H9 (cell line): ENCODE measurements around the gene EVI5. TPM values are rescaled to one million over a fixed set of nuclear protein-coding genes. Genes with fewer than 3 reads are reported as not detected.

Experiments used
- DNase-seq: peaks from one replicate; pipeline ENCODE4 v3.0.0-alpha.2; 2017
- H2AFZ ChIP-seq: one replicate; pipeline ENCODE4 v1.6.1; 2013; ENCODE audit warnings: mild to moderate bottlenecking, low read length, control low read depth, moderate library complexity
- H2AK5ac ChIP-seq: 2 replicates; pipeline ENCODE4 v1.6.1; 2013; ENCODE audit warnings: low read length, control low read depth, mixed read lengths; ENCODE audit not compliant: insufficient read length
- H2BK120ac ChIP-seq: one replicate; pipeline ENCODE4 v1.6.1; 2013; ENCODE audit warnings: low read depth, mild to moderate bottlenecking, low read length, control low read depth, inconsistent platforms; ENCODE audit not compliant: poor library complexity, severe bottlenecking
- H2BK12ac ChIP-seq: 2 replicates; pipeline ENCODE4 v1.6.1; 2013; ENCODE audit warnings: low read length, control low read depth, mixed read lengths, low read depth; ENCODE audit not compliant: insufficient read length
- H2BK15ac ChIP-seq: 2 replicates; pipeline ENCODE4 v1.6.1; 2013; ENCODE audit warnings: low read depth, low read length, control low read depth
- H2BK20ac ChIP-seq: one replicate; pipeline ENCODE4 v1.6.1; 2013; ENCODE audit warnings: low read depth, mild to moderate bottlenecking, low read length, control low read depth, inconsistent platforms; ENCODE audit not compliant: poor library complexity, severe bottlenecking
- H2BK5ac ChIP-seq: 2 replicates; pipeline ENCODE4 v1.6.1; 2013; ENCODE audit warnings: low read length, control low read depth, mixed read lengths; ENCODE audit not compliant: insufficient read length
- H3K14ac ChIP-seq: 2 replicates; pipeline ENCODE4 v1.6.1; 2013; ENCODE audit warnings: low read length, control low read depth; ENCODE audit not compliant: insufficient read depth
- H3K18ac ChIP-seq: 2 replicates; pipeline ENCODE4 v1.6.1; 2013; ENCODE audit warnings: low read depth, mild to moderate bottlenecking, mixed read lengths, low read length, control low read depth; ENCODE audit not compliant: insufficient read length
- H3K23ac ChIP-seq: 2 replicates; pipeline ENCODE4 v1.6.1; 2013; ENCODE audit warnings: low read length, control low read depth, mixed read lengths, low read depth; ENCODE audit not compliant: insufficient read length
- H3K23me2 ChIP-seq: 2 replicates; pipeline ENCODE4 v1.6.1; 2013; ENCODE audit warnings: low read depth, mild to moderate bottlenecking, mixed read lengths, low read length, control low read depth; ENCODE audit not compliant: insufficient read length, poor library complexity, severe bottlenecking
- H3K27ac ChIP-seq: 2 replicates; pipeline ENCODE4 v1.5.1; 2013; ENCODE audit warnings: low read length, control low read depth, mixed read lengths, low read depth; ENCODE audit not compliant: insufficient read length
- H3K27me3 ChIP-seq: 2 replicates; pipeline ENCODE4 v1.6.1; 2013; ENCODE audit warnings: low read length, control low read depth, inconsistent platforms; ENCODE audit not compliant: insufficient read depth
- H3K4ac ChIP-seq: 2 replicates; pipeline ENCODE4 v1.6.1; 2013; ENCODE audit warnings: low read depth, mild to moderate bottlenecking, control low read depth, inconsistent platforms, low read length, moderate library complexity
- H3K4me1 ChIP-seq: 2 replicates; pipeline ENCODE4 v1.6.1; 2013; ENCODE audit warnings: low read length, control low read depth, inconsistent platforms; ENCODE audit not compliant: insufficient read depth
- H3K4me2 ChIP-seq: 2 replicates; pipeline ENCODE4 v1.6.1; 2013; ENCODE audit warnings: low read length, control low read depth, mixed read lengths; ENCODE audit not compliant: insufficient read length, insufficient read depth
- H3K56ac ChIP-seq: 2 replicates; pipeline ENCODE4 v1.6.1; 2013; ENCODE audit warnings: low read depth, mild to moderate bottlenecking, mixed read lengths, low read length, control low read depth; ENCODE audit not compliant: insufficient read length
- H3K79me1 ChIP-seq: 2 replicates; pipeline ENCODE4 v1.6.1; 2013; ENCODE audit warnings: low read depth, mild to moderate bottlenecking, moderate library complexity, low read length, control low read depth, inconsistent platforms; ENCODE audit not compliant: insufficient read depth, poor library complexity, severe bottlenecking
- H3K79me2 ChIP-seq: 2 replicates; pipeline ENCODE4 v1.6.1; 2013; ENCODE audit warnings: low read length, control low read depth, inconsistent platforms; ENCODE audit not compliant: insufficient read depth
- H3K9ac ChIP-seq: 2 replicates; pipeline ENCODE4 v1.6.1; 2013; ENCODE audit warnings: low read length, control low read depth, mixed read lengths; ENCODE audit not compliant: insufficient read length; ENCODE audit errors: extremely low read depth
- H3K9me3 ChIP-seq: one replicate; pipeline ENCODE4 v1.6.1; 2013; ENCODE audit warnings: low read depth, low read length, inconsistent platforms; ENCODE audit not compliant: control insufficient read depth
- H3T11ph ChIP-seq: one replicate; pipeline ENCODE4 v1.6.1; 2013; ENCODE audit warnings: mild to moderate bottlenecking, low read length, control low read depth, inconsistent platforms
- H4K20me1 ChIP-seq: one replicate; pipeline ENCODE4 v1.6.1; 2013; ENCODE audit not compliant: control insufficient read depth, insufficient read length, insufficient read depth
- H4K5ac ChIP-seq: 2 replicates; pipeline ENCODE4 v1.6.1; 2013; ENCODE audit warnings: low read depth, mild to moderate bottlenecking, mixed read lengths, low read length, control low read depth; ENCODE audit not compliant: insufficient read length
- H4K8ac ChIP-seq: replicated peaks from 2 replicates; pipeline ENCODE4 v1.6.1; 2013; ENCODE audit warnings: low read length, control low read depth, mixed read lengths, low read depth; ENCODE audit not compliant: insufficient read length
- H4K91ac ChIP-seq: 2 replicates; pipeline ENCODE4 v1.6.1; 2013; ENCODE audit warnings: low read depth, mild to moderate bottlenecking, moderate library complexity, mixed read lengths, low read length, control low read depth; ENCODE audit not compliant: insufficient read length
- H3K27ac Mint-ChIP-seq, 3 experiments: 2 replicates in 2 of 3; 3 replicates in 1 of 3; pipeline ENCODE4 v1.8.0; 2020 to 2021; ENCODE audit warnings: mixed read lengths in 3 of 3, mild to moderate bottlenecking in 1 of 3, moderate library complexity in 1 of 3
- H3K27me3 Mint-ChIP-seq: 2 replicates; pipeline ENCODE4 v1.8.0; 2021; ENCODE audit warnings: low read depth, mild to moderate bottlenecking, moderate library complexity, mixed read lengths
- H3K36me3 Mint-ChIP-seq, 3 experiments: 2 replicates in 2 of 3; 3 replicates in 1 of 3; pipeline ENCODE4 v1.8.0; 2020 to 2021; ENCODE audit warnings: low read depth in 3 of 3, mixed read lengths in 3 of 3; ENCODE audit not compliant: insufficient read depth in 1 of 3
- H3K4me1 Mint-ChIP-seq, 2 experiments: 2 replicates each; pipeline ENCODE4 v1.8.0; 2020; ENCODE audit warnings: mixed read lengths in 2 of 2
- H3K4me3 Mint-ChIP-seq, 2 experiments: 2 replicates in 1 of 2; 3 replicates in 1 of 2; pipeline ENCODE4 v1.8.0; 2020 to 2021; ENCODE audit warnings: mild to moderate bottlenecking in 2 of 2, mixed read lengths in 2 of 2, moderate library complexity in 1 of 2
- H3K9me3 Mint-ChIP-seq, 2 experiments: 2 replicates in 1 of 2; 3 replicates in 1 of 2; pipeline ENCODE4 v1.8.0; 2020; ENCODE audit warnings: mild to moderate bottlenecking in 2 of 2, mixed read lengths in 2 of 2, moderate library complexity in 1 of 2
- WGBS: extraction: QIAGEN DNeasy Blood & Tissue Kit; methylation state at CpG from one replicate; pipeline ENCODE4 v1.1.7; 2013; ENCODE audit warnings: missing lambda C conversion rate, low lambda C conversion rate, mixed read lengths; ENCODE audit not compliant: insufficient read length; ENCODE audit errors: extremely low coverage; 5-methylcytosine and 5-hydroxymethylcytosine counted together
- total RNA-seq: library from RNA; stranded (reverse); gene quantifications from 2 replicates; pipeline ENCODE4 v1.2.1, GENCODE V29; 2021
- TF ChIP-seq, protein P1 (sequence below): fragments of 200-600 bp; sonication (generic); conservative IDR thresholded peaks from 3 replicates; pipeline ENCODE4 v1.8.0; 2021; ENCODE audit warnings: antibody characterized with exemption, mild to moderate bottlenecking

Gene EVI5
- total RNA-seq, 1 experiment from 2014 or later, result 9.7 TPM

DNA sequence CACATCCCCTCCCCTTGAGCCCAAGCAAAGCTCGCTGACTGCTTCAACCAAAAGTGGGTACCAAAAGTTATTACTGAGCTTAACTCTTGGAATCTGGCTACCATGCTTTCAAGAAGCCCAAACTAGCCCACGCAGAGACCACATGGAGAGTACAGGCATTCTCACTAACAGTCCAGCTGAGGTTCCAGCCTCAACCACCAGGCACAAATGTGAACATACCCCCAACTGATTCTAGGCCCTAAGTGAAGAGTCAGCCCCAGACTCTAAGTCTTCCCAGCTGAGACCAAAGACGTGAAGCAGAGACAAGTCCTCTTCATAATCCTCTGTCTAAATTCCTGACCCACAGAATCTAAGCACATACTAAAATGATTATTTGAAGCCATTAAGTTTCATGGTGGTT is 36.8 kb downstream of the EVI5 start:
- Histone ChIP-seq H3K56ac (no peak overlapping the region), H4K20me1 (no peaks in the 10 kb centered on the region), H2BK15ac (no peak overlapping the region), H3K23me2 (no peaks in the 10 kb centered on the region), H2BK20ac (no peak overlapping the region), H4K91ac (no peak overlapping the region), H2BK12ac (no peak overlapping the region), H3K4me2 (no peak overlapping the region), H3K79me2 (peaks cover 1% of the 10 kb centered on the region), H3K27me3 (no peaks in the 10 kb centered on the region), H2AFZ (no peak overlapping the region), H3K79me1 (no peaks in the 10 kb centered on the region), H3K4ac (no peak overlapping the region), H4K8ac (no peak overlapping the region), H2BK5ac (no peak overlapping the region), H2BK120ac (no peak overlapping the region), H3K27ac (no peak overlapping the region), H2AK5ac (no peak overlapping the region), H4K5ac (no peak overlapping the region), H3K9me3 (no peaks in the 10 kb centered on the region), H3K23ac (no peak overlapping the region), H3K9ac (no peak overlapping the region), H3K14ac (no peak overlapping the region), H3K18ac (no peak overlapping the region), H3T11ph (no peak overlapping the region), H3K4me1 (no peaks in the 10 kb centered on the region)
- no peaks in the 10 kb centered on the region for H3K27me3 Mint-ChIP-seq
- no CpG with 5 or more reads among the region's 3 CpGs for WGBS
- no peaks in the 10 kb centered on the region for H3K9me3 Mint-ChIP-seq
- no peak for DNase-seq
- H3K36me3 Mint-ChIP-seq, result no peaks in the 10 kb centered on the region; a peak in 1 of 7 replicates
- peak overlapping the region in 1 of 3 experiments; percentile 88; a peak in 1 of 7 replicates for H3K27ac Mint-ChIP-seq
- H3K4me3 Mint-ChIP-seq, result no peak overlapping the region
- TF ChIP-seq, protein P1, sequence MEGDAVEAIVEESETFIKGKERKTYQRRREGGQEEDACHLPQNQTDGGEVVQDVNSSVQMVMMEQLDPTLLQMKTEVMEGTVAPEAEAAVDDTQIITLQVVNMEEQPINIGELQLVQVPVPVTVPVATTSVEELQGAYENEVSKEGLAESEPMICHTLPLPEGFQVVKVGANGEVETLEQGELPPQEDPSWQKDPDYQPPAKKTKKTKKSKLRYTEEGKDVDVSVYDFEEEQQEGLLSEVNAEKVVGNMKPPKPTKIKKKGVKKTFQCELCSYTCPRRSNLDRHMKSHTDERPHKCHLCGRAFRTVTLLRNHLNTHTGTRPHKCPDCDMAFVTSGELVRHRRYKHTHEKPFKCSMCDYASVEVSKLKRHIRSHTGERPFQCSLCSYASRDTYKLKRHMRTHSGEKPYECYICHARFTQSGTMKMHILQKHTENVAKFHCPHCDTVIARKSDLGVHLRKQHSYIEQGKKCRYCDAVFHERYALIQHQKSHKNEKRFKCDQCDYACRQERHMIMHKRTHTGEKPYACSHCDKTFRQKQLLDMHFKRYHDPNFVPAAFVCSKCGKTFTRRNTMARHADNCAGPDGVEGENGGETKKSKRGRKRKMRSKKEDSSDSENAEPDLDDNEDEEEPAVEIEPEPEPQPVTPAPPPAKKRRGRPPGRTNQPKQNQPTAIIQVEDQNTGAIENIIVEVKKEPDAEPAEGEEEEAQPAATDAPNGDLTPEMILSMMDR, result 0 out of 3 replicates have a peak, but pooled peaks have one; percentile 10
- H3K4me1 Mint-ChIP-seq, result peaks cover 3 to 5% of the 10 kb centered on the region in 2 experiments; a peak in 1 of 4 replicates
